ENCODE data around the gene HSD17B11. TPM values are rescaled to one million over a fixed set of nuclear protein-coding genes. Genes with fewer than 3 reads are reported as not detected.
"Not testable (repeated sequence)": the region's sequence is repeated elsewhere in the genome, so short reads cannot be mapped to it uniquely, and the experiment has no call there.

The HSD17B11 gene
- total RNA-seq, 3 donors from 2014 or later (not counting 1 experiment from before 2014, with no cell fraction given) = 42.2 to 50.5 (median 49.8) TPM

GRCh38 chr4:87428979-87429378 lies 38.0 kb upstream of the HSD17B11 start:
- H3K4me1 Mint-ChIP-seq = peaks cover 23 to 36% of the 10 kb centered on the region in 2 donors
- H3K27ac Mint-ChIP-seq = no peak overlapping the region
- no peaks in the 10 kb centered on the region for H3K36me3 Mint-ChIP-seq
- DNase-seq (no peak), ATAC-seq (no peak)
- H3K4me3 Mint-ChIP-seq = no peak overlapping the region
- 98% methylated on average over 6 of the region's 6 CpGs for WGBS (ENCODE audit: insufficient coverage)
- Histone ChIP-seq H3K27me3 (ENCODE audit: control insufficient read depth, insufficient read depth, low read length) (no peaks in the 10 kb centered on the region), H3K36me3 (ENCODE audit: control insufficient read depth, insufficient read depth, low read length) (no peaks in the 10 kb centered on the region), H3K27ac (ENCODE audit: low read length) (no peak overlapping the region), H3K4me1 (ENCODE audit: control insufficient read depth, insufficient read depth, low read length) (peaks cover 1% of the 10 kb centered on the region), H3K4me3 (ENCODE audit: low read length) (no peak overlapping the region), H3K9me3 (ENCODE audit: control insufficient read depth, insufficient read depth, low read length) (no peaks in the 10 kb centered on the region)
- TF ChIP-seq CTCF (IDR thresholded peaks at IDR 0.05) = no peak
- intact Hi-C loops (cut with micrococcal nuclease) = no loop called here
- no peaks in the 10 kb centered on the region for H3K27me3 Mint-ChIP-seq (ENCODE audit: low read depth in 2 of 2)
- no peaks in the 10 kb centered on the region for H3K9me3 Mint-ChIP-seq

- no peaks in the 10 kb centered on the region for H3K9me3 Mint-ChIP-seq
- TF ChIP-seq CTCF (IDR thresholded peaks at IDR 0.05) = no peak
- no peaks in the 10 kb centered on the region for H3K27me3 ChIP-seq (ENCODE audit: control insufficient read depth, insufficient read depth, low read length)
- no peak for DNase-seq
- no peaks in the 10 kb centered on the region for H3K27me3 Mint-ChIP-seq (ENCODE audit: low read depth in 2 of 2)
- no peaks in the 10 kb centered on the region for H3K36me3 ChIP-seq (ENCODE audit: control insufficient read depth, insufficient read depth, low read length)
- no peaks in the 10 kb centered on the region for H3K36me3 Mint-ChIP-seq
- H3K27ac Mint-ChIP-seq = no peak overlapping the region
- no peak overlapping the region for H3K4me3 ChIP-seq (ENCODE audit: low read length)
- intact Hi-C loops (cut with micrococcal nuclease) = no loop called here
- no peak overlapping the region for H3K4me3 Mint-ChIP-seq
- H3K4me1 ChIP-seq (ENCODE audit: control insufficient read depth, insufficient read depth, low read length) = peaks cover 5% of the 10 kb centered on the region
- WGBS (ENCODE audit: insufficient coverage) = no CpG with 5 or more reads among the region's 1 CpG
- no peak for ATAC-seq
- no peaks in the 10 kb centered on the region for H3K9me3 ChIP-seq (ENCODE audit: control insufficient read depth, insufficient read depth, low read length)
- no peak overlapping the region for H3K27ac ChIP-seq (ENCODE audit: low read length)
- peaks cover 32 to 44% of the 10 kb centered on the region in 2 donors for H3K4me1 Mint-ChIP-seq
Observed at GRCh38 chr4:87427518-87427868, 36.5 kb upstream of the HSD17B11 start.

GRCh38 chr4:87426865-87427517 lies 36.0 kb upstream of the HSD17B11 start:
- TF ChIP-seq CTCF (IDR thresholded peaks at IDR 0.05) = no peak
- Mint-ChIP-seq H3K27me3 (ENCODE audit: low read depth in 2 of 2) (no peaks in the 10 kb centered on the region), H3K9me3 (no peaks in the 10 kb centered on the region), H3K36me3 (no peaks in the 10 kb centered on the region), H3K4me3 (no peak overlapping the region), H3K27ac (no peak overlapping the region), H3K4me1 (peaks cover 37 to 49% of the 10 kb centered on the region in 2 donors)
- Histone ChIP-seq H3K4me1 (ENCODE audit: control insufficient read depth, insufficient read depth, low read length) (peaks cover 6% of the 10 kb centered on the region), H3K4me3 (ENCODE audit: low read length) (no peak overlapping the region), H3K27ac (ENCODE audit: low read length) (no peak overlapping the region), H3K36me3 (ENCODE audit: control insufficient read depth, insufficient read depth, low read length) (no peaks in the 10 kb centered on the region), H3K27me3 (ENCODE audit: control insufficient read depth, insufficient read depth, low read length) (no peaks in the 10 kb centered on the region), H3K9me3 (ENCODE audit: control insufficient read depth, insufficient read depth, low read length) (no peaks in the 10 kb centered on the region)
- ATAC-seq = no peak
- no peak for DNase-seq
- WGBS (ENCODE audit: insufficient coverage) = 95% methylated on average over 3 of the region's 3 CpGs
- intact Hi-C loops (cut with micrococcal nuclease) = no loop called here

- no peak overlapping the region for H3K27ac Mint-ChIP-seq
- H3K4me3 Mint-ChIP-seq = no peak overlapping the region
Observed at GRCh38 chr4:87425711-87426110, 34.7 kb upstream of the HSD17B11 start.

GRCh38 chr4:87424099-87424543 lies 33.1 kb upstream of the HSD17B11 start:
- H3K36me3 Mint-ChIP-seq; H3K9me3 Mint-ChIP-seq; H3K27me3 ChIP-seq (ENCODE audit: control insufficient read depth, insufficient read depth, low read length); DNase-seq; H3K36me3 ChIP-seq (ENCODE audit: control insufficient read depth, insufficient read depth, low read length); H3K9me3 ChIP-seq (ENCODE audit: control insufficient read depth, insufficient read depth, low read length); ATAC-seq; H3K27me3 Mint-ChIP-seq (ENCODE audit: low read depth in 2 of 2); intact Hi-C loops (cut with micrococcal nuclease); H3K27ac ChIP-seq (ENCODE audit: low read length); H3K4me3 ChIP-seq (ENCODE audit: low read length): not testable (repeated sequence)
- H3K27ac Mint-ChIP-seq = peak overlapping the region; percentile 98 to 100
- WGBS (ENCODE audit: insufficient coverage) = 98% methylated on average over 18 of the region's 22 CpGs
- H3K4me1 ChIP-seq (ENCODE audit: control insufficient read depth, insufficient read depth, low read length) = peaks cover 14% of the 10 kb centered on the region
- peak overlapping the region; percentile 99 for H3K4me3 Mint-ChIP-seq
- peaks cover 34 to 42% of the 10 kb centered on the region in 2 donors for H3K4me1 Mint-ChIP-seq

More at GRCh38 chr4:87425711-87426110, 34.7 kb upstream of the HSD17B11 start:
- no peak overlapping the region for H3K27ac ChIP-seq (ENCODE audit: low read length)
- H3K27me3 Mint-ChIP-seq (ENCODE audit: low read depth in 2 of 2) = no peaks in the 10 kb centered on the region
- peaks cover 14% of the 10 kb centered on the region for H3K4me1 ChIP-seq (ENCODE audit: control insufficient read depth, insufficient read depth, low read length)
- DNase-seq (no peak), ATAC-seq (no peak)
- WGBS (ENCODE audit: insufficient coverage) = 100% methylated on average over 2 of the region's 2 CpGs
- no peaks in the 10 kb centered on the region for H3K36me3 ChIP-seq (ENCODE audit: control insufficient read depth, insufficient read depth, low read length)
- H3K4me1 Mint-ChIP-seq = peaks cover 38 to 51% of the 10 kb centered on the region in 2 donors
- H3K9me3 ChIP-seq (ENCODE audit: control insufficient read depth, insufficient read depth, low read length) = no peaks in the 10 kb centered on the region
- no peaks in the 10 kb centered on the region for H3K27me3 ChIP-seq (ENCODE audit: control insufficient read depth, insufficient read depth, low read length)
- intact Hi-C loops (cut with micrococcal nuclease) = no loop called here
- no peak overlapping the region for H3K4me3 ChIP-seq (ENCODE audit: low read length)
- no peak for TF ChIP-seq CTCF (IDR thresholded peaks at IDR 0.05)
- no peaks in the 10 kb centered on the region for H3K9me3 Mint-ChIP-seq
- no peaks in the 10 kb centered on the region for H3K36me3 Mint-ChIP-seq
